HUES64 (cell line): ENCODE measurements around the gene SLC35D2.

ENCODE experiments used
- H3K27ac ChIP-seq: 2 replicates; pipeline ENCODE4 v1.7.0; 2013; ENCODE audit warnings: low read depth, low read length, inconsistent platforms
- H3K27me3 ChIP-seq: 2 replicates; pipeline ENCODE4 v1.6.1; 2013; ENCODE audit warnings: mild to moderate bottlenecking, low read length; ENCODE audit not compliant: insufficient read depth
- H3K36me3 ChIP-seq: 2 replicates; pipeline ENCODE4 v1.6.1; 2013; ENCODE audit warnings: mild to moderate bottlenecking, low read length; ENCODE audit not compliant: insufficient read depth
- H3K4me1 ChIP-seq: 2 replicates; pipeline ENCODE4 v1.6.1; 2013; ENCODE audit warnings: mild to moderate bottlenecking, low read length, moderate library complexity; ENCODE audit not compliant: insufficient read depth
- H3K4me3 ChIP-seq: 2 replicates; pipeline ENCODE4 v1.5.1; 2013; ENCODE audit warnings: mild to moderate bottlenecking, low read length, moderate library complexity
- H3K9ac ChIP-seq: 2 replicates; pipeline ENCODE4 v1.6.1; 2013; ENCODE audit warnings: mild to moderate bottlenecking, low read depth, low read length
- H3K9me3 ChIP-seq: 2 replicates; pipeline ENCODE4 v1.6.1; 2013; ENCODE audit warnings: low read depth, low read length; ENCODE audit not compliant: insufficient read depth
- WGBS: fragments of 150-250, 120-280 bp; methylation state at CpG from one replicate; pipeline ENCODE4 v1.1.7; 2013; ENCODE audit warnings: missing lambda C conversion rate; 5-methylcytosine and 5-hydroxymethylcytosine counted together

Gene SLC35D2

DNA sequence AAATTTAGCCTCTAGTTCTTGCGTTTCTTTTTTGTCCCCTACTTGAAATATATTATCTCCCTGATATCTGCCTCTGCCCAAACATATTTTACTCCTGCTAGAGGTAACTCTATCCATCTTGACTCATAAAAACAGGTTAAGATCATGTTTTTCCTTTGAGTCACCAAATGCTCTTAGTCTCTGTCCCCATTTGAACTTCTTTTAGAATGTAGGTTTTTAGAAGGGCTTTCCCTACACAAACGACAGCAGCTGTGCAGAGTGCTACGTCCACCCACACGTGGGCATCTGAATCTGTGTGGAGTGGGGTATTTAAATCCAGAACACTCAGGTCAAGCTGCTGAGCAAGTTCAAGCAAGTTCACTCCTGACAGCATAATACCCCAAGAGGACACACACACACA is 83.7 kb downstream of the SLC35D2 start:
- no peak overlapping the region for H3K27ac ChIP-seq
- WGBS: 91% methylated on average over 4 of the region's 4 CpGs
- H3K9ac ChIP-seq: no peak overlapping the region

GRCh38 chr9:96294159-96294545 is 89.4 kb downstream of the SLC35D2 start:
- no peak overlapping the region for H3K27ac ChIP-seq
- 90% methylated on average over 3 of the region's 3 CpGs for WGBS
- H3K9ac ChIP-seq: no peak overlapping the region
- no peak overlapping the region for H3K4me3 ChIP-seq
- no peaks in the 10 kb centered on the region for H3K27me3 ChIP-seq
- no peaks in the 10 kb centered on the region for H3K9me3 ChIP-seq
- peaks cover 17% of the 10 kb centered on the region for H3K4me1 ChIP-seq
- H3K36me3 ChIP-seq: no peaks in the 10 kb centered on the region

More for the DNA sequence above, 83.7 kb downstream of the SLC35D2 start:
- Histone ChIP-seq H3K4me1 (0 out of 2 replicates have a peak, but pooled peaks cover under 1% of the 10 kb centered on the region), H3K4me3 (no peak overlapping the region), H3K36me3 (no peaks in the 10 kb centered on the region), H3K27me3 (no peaks in the 10 kb centered on the region), H3K9me3 (no peaks in the 10 kb centered on the region)

DNA sequence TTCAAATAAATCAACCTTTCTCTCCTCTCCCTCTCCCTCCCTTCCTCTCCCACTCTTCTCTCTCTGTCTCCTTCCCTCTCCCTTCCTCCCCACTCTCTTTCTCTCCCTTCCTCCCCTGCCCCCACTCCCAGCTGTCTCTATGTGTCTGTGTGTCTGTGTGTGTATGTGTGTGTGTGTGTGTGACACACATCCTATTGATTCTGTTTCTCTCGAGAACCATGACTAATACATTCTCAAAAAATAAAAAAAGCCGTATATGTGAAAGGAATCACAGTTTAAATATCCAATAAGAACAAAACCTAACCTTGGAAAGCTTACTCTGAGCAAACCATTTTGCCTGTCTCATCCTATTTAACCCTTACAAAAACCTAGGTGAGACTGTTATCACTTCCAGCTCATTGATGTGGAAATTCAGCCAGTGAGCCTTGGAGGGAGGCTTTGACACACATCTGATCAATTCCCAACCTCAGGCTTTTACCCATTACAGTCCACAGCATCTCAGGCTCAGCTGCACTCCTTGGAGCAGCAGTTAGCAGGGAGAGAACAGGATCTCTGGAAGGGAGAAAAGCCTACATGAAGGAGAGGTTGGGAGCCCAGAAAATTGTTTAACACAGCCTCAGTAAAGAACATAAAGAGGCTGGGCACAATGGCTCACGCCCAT is 89.9 kb downstream of the SLC35D2 start:
- no peaks in the 10 kb centered on the region for H3K36me3 ChIP-seq
- no peaks in the 10 kb centered on the region for H3K9me3 ChIP-seq
- 71% methylated on average over 3 of the region's 3 CpGs for WGBS
- no peaks in the 10 kb centered on the region for H3K27me3 ChIP-seq
- no peak overlapping the region for H3K27ac ChIP-seq
- H3K9ac ChIP-seq: no peak overlapping the region
- peaks cover 17% of the 10 kb centered on the region for H3K4me1 ChIP-seq
- H3K4me3 ChIP-seq: no peak overlapping the region

- 93% methylated on average over 2 of the region's 2 CpGs for WGBS
- peaks cover 17% of the 10 kb centered on the region for H3K4me1 ChIP-seq
These were observed 94.1 kb downstream of the SLC35D2 start for GRCh38 chr9:96289392-96289791.

DNA sequence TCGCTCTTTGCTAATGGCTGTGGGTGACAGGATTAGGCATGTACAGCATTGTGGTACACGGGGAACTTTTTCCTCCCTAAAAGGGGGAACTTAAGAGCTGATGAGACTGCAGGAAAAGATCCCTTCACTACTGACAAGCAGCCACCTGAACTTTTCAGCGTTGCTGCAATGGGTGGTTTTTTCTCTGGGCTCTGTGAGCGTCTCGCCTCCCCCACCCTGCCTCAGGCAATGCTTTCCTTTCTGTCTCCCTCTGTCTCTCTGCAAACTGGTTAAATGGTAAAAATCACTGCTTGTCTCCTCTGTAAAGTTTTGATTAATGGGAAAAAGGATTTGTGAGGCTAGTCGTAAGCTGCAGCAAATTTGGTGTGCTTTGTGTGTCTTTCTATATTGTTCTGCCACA is 101.9 kb downstream of the SLC35D2 start:
- H3K4me3 ChIP-seq: no peak overlapping the region
- H3K9me3 ChIP-seq: peaks cover 17% of the 10 kb centered on the region
- H3K9ac ChIP-seq: no peak overlapping the region
- H3K27ac ChIP-seq: no peak overlapping the region
- WGBS: 79% methylated on average over 6 of the region's 6 CpGs
- H3K27me3 ChIP-seq: no peaks in the 10 kb centered on the region
- no peaks in the 10 kb centered on the region for H3K4me1 ChIP-seq
- H3K36me3 ChIP-seq: no peaks in the 10 kb centered on the region

More at GRCh38 chr9:96289392-96289791, 94.1 kb downstream of the SLC35D2 start:
- no peaks in the 10 kb centered on the region for H3K27me3 ChIP-seq
- H3K9ac ChIP-seq: no peak overlapping the region
- H3K27ac ChIP-seq: no peak overlapping the region
- no peaks in the 10 kb centered on the region for H3K36me3 ChIP-seq
- H3K4me3 ChIP-seq: no peak overlapping the region
- peaks cover 7% of the 10 kb centered on the region; the same call in 1 of the 2 replicates for H3K9me3 ChIP-seq

DNA sequence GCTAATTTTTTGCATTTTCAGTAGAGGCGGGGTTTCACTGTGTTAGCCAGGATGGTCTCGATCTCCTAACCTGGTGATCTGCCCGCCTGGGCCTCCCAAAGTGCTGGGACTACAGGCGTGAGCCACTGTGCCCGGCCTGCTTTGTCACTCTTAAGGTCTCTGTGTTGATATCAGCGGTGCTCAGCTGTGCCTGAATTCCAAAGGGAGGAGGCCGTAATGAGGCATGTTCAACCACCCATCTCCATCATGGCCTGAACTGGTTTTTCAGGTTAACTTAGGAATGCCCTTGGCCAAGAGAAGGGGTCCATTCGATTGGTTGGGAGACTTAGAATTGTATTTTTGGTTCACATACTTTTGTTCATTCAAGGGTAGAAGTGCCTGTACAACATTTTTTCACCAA is 103.6 kb downstream of the SLC35D2 start:
- Histone ChIP-seq H3K27me3 (no peaks in the 10 kb centered on the region), H3K4me3 (no peak overlapping the region), H3K4me1 (no peaks in the 10 kb centered on the region), H3K27ac (no peak overlapping the region), H3K36me3 (no peaks in the 10 kb centered on the region), H3K9ac (no peak overlapping the region), H3K9me3 (peaks cover 26% of the 10 kb centered on the region)
- WGBS: 95% methylated on average over 8 of the region's 8 CpGs

DNA sequence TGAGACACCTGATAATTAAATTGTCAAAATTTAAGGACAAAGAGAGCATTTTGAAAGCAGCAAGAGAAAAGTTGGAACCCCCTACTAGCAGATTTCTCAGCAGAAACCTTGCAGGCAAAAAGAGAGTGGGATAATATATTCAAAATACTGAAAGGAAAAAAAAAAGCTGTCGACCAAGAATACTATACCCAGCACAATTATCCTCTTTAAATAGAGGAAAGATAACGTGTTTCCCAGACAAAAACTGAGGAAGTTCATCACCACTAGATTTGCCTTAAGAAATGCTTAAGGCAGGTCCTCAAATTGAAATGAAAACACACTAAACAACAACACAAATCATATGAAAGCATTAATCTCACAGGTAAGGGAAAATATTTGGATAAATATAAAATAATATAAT is 108.6 kb downstream of the SLC35D2 start:
- no peaks in the 10 kb centered on the region for H3K36me3 ChIP-seq
- H3K4me1 ChIP-seq: no peaks in the 10 kb centered on the region
- H3K27me3 ChIP-seq: no peaks in the 10 kb centered on the region
- no peak overlapping the region for H3K4me3 ChIP-seq
- 91% methylated on average over 1 of the region's 2 CpGs for WGBS
- H3K27ac ChIP-seq: no peak overlapping the region
- H3K9me3 ChIP-seq: peaks cover 31% of the 10 kb centered on the region
- no peak overlapping the region for H3K9ac ChIP-seq
